ENCODE results near the gene DAB1.

- TF ChIP-seq EP300 (IDR thresholded peaks at IDR 0.05) = no peak
- no peak for TF ChIP-seq CTCF (IDR thresholded peaks at IDR 0.05)
Measured at GRCh38 chr1:57311006-57311405, 112.9 kb downstream of the DAB1 start.

Data from sigmoid colon (tissue), 4 donors.